Stimulated activated CD4-positive, alpha-beta T cell treated with anti-CD3 and anti-CD28 coated beads, Interleukin-15, amount 100 ng/mL, for 1 hour (primary cell): ENCODE data around the gene NKRF.
"Not testable (repeated sequence)": the region's sequence is repeated elsewhere in the genome, so short reads cannot be mapped to it uniquely, and the experiment has no call there.

Experiments used
- DNase-seq, 2 donors: peaks; one replicate each; pipeline ENCODE4 v3.0.0-alpha.2; 2020; ENCODE audit warnings: low read depth in 1 of 2, low spot score in 1 of 2

Gene NKRF

GRCh38 chrX:119606280-119607017 is at the start of gene NKRF:
Gene NKRF, minus strand, starts transcription at chrX:119606424.
- peak; percentile 71 to 77 for DNase-seq

GRCh38 chrX:119655125-119655524 is 48.9 kb upstream of the NKRF start:
- DNase-seq = peak; percentile 40 to 44

GRCh38 chrX:119654112-119654531 is 47.9 kb upstream of the NKRF start:
- no peak for DNase-seq

- DNase-seq = no peak
Observed at GRCh38 chrX:119648421-119648775, 42.2 kb upstream of the NKRF start.

GRCh38 chrX:119647552-119648420 is 41.6 kb upstream of the NKRF start:
- DNase-seq = peak in 1 of 2 donors; percentile 25

- DNase-seq = no peak
Observed at GRCh38 chrX:119647089-119647488, 40.9 kb upstream of the NKRF start.

GRCh38 chrX:119646515-119646914 is 40.3 kb upstream of the NKRF start:
- DNase-seq = no peak

- no peak for DNase-seq
Observed at GRCh38 chrX:119643696-119644095, 37.5 kb upstream of the NKRF start.

- DNase-seq = no peak
Observed at GRCh38 chrX:119640731-119641170, 34.5 kb upstream of the NKRF start.

GRCh38 chrX:119638725-119639471 is 32.7 kb upstream of the NKRF start:
- no peak for DNase-seq

- not testable (repeated sequence) for DNase-seq
Observed at GRCh38 chrX:119637421-119637820, 31.2 kb upstream of the NKRF start.

- no peak for DNase-seq
Observed at GRCh38 chrX:119636419-119636818, 30.2 kb upstream of the NKRF start.

GRCh38 chrX:119635799-119636198 is 29.6 kb upstream of the NKRF start:
- DNase-seq = no peak

- no peak for DNase-seq
Observed at GRCh38 chrX:119635179-119635578, 29.0 kb upstream of the NKRF start.

- DNase-seq = no peak
Observed at GRCh38 chrX:119625843-119626242, 19.6 kb upstream of the NKRF start.

GRCh38 chrX:119624951-119625668 is 18.9 kb upstream of the NKRF start:
- no peak for DNase-seq

GRCh38 chrX:119624417-119624816 is 18.2 kb upstream of the NKRF start:
- DNase-seq = no peak

GRCh38 chrX:119622356-119623232 is 16.4 kb upstream of the NKRF start:
- no peak for DNase-seq

GRCh38 chrX:119618439-119618838 is 12.2 kb upstream of the NKRF start:
- no peak for DNase-seq
